ENCODE results near the gene PPFIBP1.
A peak's percentile ranks its signal among the peaks of the same experiment; 100 is the strongest.

PPFIBP1 gene

DNA sequence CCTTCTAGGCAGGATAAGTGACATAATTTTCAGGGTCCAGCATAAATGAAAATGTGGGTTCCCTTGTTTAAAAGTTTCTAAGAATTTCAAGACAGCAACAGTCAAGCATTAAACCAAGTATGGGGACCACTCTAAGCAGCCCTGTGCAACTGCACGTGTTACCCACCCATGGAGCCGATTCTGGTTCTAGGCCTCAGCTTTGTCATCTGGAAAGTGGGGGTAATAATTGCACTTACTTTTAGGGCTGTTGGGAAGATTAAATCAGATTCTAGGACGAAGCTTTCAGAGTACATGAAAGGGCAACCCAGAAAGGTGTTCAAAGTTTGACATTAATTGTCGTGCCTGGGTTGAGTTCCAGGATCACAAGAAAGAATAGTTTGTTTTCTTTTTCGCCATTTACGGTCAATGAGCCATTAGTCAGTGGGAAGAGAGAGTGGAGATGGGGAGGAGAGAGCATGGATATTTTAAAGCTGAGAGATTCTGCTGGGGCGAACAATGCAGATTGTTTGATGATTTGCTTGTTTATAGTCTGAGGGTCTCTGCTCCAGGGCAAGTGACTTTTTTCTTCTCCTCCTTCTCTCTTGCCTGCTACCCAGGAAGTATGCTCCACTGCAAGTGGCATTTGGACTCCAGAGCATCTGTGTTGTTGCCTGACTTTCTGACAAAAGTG, 10.7 kb upstream of the PPFIBP1 start:
- no peak for DNase-seq (ENCODE audit: low read depth)

DNA sequence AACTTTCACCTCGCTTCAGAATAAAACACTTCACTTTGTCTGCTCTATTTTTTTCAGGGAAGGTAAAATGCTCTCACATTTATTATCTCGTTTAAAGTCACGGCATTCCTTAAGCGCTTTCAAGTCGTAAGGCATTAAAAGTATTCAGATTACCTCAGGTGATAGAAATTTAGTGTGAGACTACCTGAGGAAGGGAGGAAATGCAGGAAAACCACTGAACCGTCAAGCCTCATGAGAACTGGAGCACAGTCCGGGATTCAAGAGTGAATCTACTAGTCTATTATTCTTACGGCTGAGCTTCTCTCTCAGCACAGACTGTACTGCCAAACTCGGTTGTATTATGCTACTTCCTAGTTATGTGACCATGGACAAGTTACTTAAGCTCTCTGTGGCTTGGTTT, 8.3 kb upstream of the PPFIBP1 start:
- no peak for DNase-seq (ENCODE audit: low read depth)

DNA sequence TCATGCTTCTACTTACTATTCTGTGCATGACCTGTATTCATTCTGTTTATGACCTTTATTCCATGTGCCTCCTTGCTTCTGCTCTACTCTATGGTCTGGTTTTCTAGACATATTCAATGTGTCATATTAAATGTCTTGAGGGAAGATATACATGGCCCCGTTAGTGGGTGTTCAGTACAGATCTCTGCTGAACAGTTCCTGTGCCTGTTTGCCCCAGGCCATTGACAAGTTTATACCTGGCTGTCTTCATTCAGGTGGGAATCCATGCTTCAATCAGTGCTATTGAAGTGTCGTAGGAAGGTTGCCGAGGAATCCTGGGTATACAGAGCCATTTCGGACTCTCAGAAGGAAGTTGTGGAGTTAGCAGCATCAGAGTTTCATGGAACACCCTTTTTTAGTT, 7.4 kb upstream of the PPFIBP1 start:
- no peak for DNase-seq (ENCODE audit: low read depth)

DNA sequence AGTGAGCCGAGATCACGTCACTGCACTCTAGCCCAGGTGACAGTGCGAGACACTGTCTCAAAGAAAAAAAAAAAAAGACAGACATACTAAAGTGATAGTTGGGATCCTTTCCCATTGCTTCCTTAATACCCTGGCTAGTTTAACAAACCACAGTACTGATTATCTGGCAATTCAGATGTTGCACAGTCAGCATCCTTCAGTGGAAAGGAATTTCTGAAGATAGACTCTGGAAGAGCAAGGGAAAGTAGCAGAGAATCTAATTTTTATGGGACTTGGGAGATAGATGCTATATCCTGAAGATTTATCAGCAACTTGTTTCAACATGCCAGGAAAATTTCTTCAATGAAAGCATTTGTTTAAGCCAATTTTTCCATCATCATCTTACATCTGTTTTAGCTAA, 6.5 kb upstream of the PPFIBP1 start:
- no peak for DNase-seq (ENCODE audit: low read depth)

DNA sequence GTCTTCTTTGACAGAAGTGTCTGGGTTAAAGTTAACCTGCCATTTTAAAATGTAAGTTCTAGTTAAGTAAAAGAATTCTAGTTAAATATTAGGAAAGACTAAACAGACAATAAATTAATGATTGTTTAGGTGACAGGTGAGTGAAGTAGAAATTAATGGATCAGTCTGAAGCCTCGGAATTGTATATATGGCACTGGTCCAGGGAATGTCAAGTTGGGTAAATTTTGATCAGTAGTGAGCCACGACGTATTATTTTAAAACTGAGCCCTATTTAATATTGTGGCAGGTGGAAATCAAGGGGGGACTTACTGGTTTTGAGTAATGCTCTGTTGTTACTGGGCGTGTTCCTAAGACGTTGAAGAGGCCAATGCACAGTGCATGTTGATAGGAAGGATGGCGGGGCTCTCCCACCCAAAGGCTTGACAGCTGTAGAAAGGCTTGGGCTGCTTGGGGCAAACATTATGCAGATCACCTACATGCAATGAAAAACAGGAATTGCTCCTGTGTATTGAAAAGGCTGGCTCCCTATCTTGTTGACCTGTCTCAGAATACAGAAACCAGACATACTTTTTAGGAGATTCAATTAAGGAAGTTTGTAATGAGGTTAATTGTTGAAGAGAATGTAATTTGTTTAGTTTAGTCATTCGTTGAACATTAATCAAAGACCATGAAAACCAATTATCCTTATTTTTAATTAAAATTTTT, 5.9 kb upstream of the PPFIBP1 start:
- no peak for DNase-seq (ENCODE audit: low read depth)

DNA sequence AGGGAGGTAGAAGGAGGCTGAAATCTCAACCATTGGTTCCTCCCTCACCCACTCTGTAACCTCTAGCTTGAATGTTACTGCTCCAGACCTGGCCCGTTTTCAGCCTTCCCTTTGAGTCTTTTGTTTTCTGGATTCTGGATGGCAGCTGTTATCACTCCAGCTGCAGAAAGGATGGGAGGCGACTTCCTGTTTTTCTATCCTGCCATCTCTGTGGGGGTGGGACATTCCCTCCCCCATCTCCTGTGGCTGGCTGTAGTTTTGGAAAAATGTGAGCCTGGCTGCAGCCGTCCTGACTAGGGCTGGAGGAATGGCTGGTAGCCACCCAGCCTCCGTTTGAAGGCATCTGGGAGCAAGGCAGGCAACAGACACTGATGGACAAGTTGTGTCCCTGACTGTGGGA, 2.9 kb upstream of the PPFIBP1 start:
- no peak for DNase-seq (ENCODE audit: low read depth)

DNA sequence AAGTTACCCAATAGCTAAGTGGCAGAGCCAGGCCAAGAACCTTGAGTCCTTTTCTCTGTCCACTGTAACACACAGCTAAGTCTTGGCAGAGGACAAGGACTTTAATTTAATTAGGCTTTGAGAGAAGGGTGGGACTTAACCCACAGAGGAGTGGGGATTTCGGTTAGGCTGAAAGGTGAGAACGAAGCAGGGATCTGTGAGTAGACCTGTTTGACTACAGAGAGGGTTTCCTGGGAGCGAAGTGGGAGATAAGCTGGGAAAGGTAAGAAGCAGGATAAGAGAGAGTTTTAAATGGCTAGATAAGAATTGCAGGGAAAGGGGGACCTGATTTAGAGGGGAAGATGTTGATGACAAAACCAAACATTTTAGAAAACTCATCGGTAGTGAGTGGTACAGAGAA, 2.0 kb upstream of the PPFIBP1 start:
- no peak for DNase-seq (ENCODE audit: low read depth)

DNA sequence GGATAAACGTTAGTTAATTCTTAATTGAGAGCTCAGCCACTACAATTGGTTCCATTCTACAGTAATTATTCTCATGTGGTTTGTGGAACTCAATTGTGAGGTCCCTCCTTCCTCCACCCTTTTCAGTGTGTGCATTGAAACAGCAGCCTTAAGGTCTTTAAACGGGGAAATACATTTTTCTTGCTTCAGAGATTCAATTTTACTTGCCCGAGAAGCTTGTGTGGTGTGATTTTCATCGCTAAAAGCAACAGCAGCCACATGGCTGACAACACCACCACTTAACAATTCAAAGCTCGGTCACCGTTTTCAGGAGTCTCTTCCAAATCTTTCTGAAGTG, 733 bp upstream of the PPFIBP1 start:
- no peak for DNase-seq (ENCODE audit: low read depth)

DNA sequence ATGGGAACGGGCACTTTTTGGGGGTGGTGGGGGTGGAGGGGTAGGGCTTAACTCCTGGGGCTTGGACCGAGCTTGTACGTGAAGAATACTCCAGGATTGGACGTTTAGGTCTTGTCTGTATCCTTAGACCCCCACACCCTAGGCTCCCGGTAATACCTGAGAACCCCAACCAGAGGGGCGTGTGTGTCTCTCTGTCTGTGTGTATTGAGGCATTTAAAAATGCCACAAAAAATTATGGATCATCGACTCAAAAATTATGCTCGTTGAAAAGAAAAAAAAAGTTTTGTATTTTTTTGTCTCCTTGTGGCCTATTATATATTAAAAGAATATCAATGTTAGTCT, 459 bp downstream of the PPFIBP1 start:
- DNase-seq (ENCODE audit: low read depth), result no peak

DNA sequence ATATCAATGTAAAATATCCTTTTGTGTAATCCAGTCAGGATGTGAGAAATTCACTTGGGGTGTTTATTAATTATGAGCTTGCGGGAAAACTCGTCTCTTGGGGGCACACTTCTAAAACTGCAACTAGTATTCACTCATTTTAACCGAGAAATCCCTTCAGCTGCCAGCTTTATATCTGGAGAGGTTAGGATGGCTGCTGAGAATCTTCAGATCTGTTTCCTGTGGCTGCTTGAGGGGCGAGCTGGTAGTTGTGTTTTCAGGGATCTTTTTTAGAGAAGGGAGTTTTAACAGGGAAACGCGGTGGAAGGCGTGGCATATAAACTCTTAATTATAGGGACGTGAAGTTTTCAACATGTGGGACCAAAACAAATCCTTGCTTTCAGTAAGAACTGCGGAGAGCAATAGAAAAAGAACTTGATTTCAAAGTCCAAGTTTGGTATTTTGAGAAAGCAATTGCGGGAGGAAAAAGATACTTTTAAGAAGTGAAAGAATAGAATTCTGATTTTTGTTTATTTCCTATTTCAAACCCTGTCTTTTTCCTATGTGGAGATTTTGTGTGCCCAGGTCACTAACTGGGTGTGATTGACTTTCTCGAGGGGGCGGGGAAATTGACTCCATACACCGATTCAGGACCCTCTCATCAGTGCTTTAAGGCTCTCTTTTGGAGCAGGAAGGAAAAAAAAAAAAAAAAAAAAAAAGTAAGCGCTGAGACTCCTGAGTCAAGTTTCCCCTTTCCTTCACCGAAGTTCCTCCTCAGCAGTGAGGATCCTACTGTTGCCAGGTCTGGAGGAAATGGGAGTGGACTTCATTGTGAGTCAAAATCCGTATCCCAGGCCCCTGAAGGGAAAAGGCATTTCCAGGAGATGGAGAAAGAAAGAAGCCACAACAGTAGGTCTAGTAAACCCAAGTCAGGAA, 1.1 kb downstream of the PPFIBP1 start:
- peak; percentile 92 for DNase-seq (ENCODE audit: low read depth)

DNA sequence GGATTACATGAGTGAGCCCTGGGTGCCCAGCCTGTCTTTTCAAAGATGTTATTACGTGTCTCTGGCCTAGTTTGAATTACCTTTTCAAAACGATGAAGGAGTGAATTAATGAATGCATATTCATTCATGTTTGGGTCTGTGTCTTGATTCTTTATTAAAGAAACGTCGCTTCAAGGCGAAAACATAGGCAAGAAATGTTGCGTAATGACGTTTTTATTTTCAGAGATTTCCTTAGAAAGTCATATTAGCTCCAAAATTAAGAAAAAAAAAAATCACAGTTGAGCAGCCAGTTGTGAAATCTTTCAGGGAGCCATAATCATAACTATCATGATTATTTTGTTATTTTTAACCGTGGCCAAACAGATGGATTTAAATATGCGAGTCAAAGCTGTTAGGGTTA, 3.5 kb downstream of the PPFIBP1 start:
- DNase-seq (ENCODE audit: low read depth), result no peak

DNA sequence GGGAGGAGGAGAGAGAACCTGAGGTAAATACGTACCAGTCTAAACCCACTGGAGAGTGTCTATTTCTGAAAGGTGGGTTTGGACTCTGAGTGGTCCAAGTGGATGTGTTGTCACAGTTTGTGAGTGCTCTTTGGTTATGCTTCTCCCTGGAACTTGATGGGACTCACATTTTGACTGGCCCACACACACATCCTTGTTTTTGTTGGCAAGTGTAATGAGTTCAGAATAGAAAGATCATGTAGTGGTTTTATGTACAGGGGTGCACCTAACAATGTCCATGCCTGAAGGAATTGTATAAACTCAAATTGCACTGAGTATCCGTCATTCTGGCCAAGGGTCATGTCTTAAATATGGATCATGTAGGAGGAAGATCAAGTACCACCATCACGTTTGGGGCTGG, 4.8 kb downstream of the PPFIBP1 start:
- DNase-seq (ENCODE audit: low read depth), result no peak

DNA sequence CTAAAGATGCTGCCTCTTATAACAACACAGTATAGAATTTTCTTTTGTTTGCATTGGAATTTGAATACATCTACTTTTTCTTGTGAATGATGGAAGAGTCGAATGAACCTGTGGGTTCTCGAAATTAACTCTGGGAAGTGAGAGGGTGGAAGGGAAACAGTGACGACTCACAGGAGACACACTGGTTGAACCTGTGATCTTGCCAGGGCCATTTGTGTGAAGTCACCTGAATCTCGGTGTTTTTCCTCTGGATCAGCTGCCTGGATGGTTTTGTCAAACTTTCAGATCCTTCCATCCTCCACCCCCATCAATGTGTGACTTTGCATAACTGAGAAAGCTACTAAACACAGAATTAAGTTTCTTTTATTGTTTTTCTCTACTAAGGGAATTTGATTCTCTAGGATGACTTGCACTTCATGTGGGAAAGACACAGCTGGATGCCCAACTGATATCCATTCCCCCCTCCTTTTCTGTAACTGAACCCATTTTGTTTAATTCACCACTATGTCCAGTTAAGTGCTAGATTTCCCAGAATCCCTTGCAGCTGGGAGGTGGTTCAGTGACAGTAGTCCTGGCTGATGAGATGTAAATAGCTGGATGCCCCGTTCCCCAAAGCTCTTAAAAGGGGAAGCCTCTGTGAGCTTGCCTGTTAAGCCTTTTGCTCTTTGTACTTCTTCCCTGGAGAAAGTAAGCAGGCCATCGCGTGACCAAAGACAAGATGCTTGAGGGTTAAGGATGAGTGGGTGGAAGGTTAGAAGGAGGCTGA, 6.3 kb downstream of the PPFIBP1 start:
- DNase-seq (ENCODE audit: low read depth), result no peak

DNA sequence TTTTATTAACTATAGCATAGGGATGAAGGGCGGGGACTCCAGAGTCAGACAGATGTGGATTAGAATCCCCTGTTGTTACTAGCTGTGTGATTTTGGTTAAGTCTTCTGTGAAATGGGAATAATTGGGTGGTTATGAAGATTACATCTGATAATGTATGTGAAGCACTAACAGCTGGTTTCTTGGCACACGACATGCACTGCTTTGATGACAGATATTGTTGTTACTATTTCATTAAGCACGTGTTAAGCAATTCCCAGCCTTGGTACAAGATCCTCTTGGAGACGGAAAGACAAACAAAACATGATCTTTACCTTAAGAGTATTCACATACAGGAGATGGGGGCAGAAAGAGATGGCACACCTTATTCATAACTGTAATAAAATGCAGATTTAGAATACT, 7.9 kb downstream of the PPFIBP1 start:
- no peak for DNase-seq (ENCODE audit: low read depth)

DNA sequence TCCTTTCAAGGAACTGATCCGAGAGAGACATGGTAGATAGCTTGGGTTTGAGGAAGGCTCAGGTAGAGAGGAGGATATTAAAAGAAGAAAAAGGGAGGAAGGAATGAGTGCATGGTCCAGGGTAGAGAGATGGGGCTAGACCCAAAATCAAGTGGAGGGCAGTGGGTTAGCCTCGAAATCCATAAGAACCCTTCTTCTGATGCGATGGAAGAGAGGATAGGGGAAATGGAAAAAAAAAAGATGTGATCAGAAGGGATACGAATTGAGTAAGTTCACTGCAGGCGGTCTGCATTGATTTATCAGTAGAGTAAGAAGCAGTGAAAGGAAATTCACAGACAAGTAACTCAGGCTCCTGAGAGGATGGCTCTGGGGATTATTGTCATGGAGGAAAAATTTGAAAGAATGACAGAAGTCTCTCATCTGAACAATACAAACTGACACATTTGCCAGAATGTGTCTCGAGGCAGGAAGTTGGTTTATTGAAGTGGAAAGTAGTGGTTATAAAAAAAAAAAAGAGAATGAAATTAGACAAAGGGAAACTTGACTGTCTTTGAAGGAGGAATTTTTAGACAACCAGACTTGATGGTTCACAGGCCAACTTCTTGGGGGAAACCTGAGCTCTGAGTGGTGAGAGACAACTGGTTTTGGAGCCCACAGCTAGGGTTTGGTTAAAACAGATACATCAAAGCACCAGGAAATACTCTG, 10.2 kb downstream of the PPFIBP1 start:
- DNase-seq (ENCODE audit: low read depth), result no peak

DNA sequence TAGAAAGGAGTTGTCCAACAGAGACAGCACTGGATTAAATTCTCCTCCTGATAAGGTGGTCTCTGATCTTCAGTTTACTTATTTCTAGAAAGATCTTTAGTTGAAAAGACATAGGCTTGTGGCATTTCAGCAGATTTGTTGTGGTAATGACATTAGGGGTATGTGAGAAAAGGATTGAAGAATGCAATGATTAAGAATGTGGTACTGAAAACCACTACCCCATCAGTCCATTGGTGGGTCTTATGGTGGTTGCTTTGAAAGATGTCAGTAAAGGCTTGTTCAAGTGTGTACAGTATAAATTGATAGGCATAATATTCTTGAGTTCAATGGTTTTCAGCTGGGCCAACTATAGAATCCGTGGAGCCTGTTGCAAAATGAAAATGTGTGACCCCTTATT, 10.8 kb downstream of the PPFIBP1 start:
- DNase-seq (ENCODE audit: low read depth), result no peak

DNA sequence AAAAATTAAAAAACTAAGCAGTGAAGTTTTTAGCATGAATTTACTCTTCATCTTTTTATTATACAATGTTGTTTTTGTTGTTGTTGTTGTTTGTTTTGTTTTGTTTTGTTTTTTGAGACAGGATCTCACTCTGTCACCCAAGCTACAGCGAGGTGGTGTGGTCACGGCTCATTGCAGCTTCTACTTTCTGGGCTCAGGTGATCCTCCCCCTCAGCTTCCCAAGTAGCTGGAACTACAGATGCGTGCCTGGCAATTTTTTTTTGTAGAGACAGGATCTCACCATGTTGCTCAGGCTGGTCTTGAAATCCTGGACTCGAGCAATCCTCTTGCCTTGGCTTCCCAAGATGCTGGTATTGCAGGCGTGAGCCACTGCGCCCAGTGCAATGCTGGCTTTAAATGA, 11.3 kb downstream of the PPFIBP1 start:
- no peak for DNase-seq (ENCODE audit: low read depth)

DNA sequence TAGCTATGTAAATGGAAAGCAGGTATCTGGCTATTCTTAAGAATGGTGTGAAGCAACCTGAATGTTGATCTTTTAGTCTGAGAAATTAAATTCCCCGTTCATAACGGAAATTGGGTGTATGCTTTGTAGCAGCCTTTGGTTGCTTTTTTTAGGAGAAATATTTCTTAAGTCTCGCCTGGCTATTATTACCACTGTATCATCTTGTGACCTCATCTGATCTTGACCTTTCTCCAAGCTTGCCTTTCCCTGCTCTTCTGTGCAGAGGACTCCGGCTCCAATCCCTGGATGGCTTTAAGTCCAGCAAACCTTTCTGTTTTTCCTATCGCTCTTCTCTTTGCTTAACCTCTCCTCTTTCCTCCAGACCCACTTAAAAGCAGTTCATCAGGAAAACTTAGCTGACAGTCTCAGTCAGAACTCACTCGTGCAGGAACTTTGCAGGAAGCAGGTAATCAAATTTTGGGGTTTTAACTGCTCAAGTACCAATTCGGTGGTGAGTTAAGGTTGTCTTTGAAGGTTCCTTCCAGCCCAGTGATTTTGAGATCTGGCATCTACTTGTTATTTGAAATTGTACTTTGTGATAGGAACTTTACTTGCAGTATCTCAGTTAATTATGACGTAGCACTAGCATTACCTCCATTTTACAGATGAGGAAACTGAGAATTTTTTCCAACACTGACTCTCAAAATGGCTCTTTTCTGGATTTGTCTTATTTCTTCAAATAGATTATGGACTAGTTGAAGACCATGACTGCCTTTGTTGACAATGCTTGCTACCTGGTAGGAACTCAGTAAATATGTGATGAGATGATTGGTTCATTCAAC, 14.1 kb downstream of the PPFIBP1 start:
- no peak for DNase-seq (ENCODE audit: low read depth)

DNA sequence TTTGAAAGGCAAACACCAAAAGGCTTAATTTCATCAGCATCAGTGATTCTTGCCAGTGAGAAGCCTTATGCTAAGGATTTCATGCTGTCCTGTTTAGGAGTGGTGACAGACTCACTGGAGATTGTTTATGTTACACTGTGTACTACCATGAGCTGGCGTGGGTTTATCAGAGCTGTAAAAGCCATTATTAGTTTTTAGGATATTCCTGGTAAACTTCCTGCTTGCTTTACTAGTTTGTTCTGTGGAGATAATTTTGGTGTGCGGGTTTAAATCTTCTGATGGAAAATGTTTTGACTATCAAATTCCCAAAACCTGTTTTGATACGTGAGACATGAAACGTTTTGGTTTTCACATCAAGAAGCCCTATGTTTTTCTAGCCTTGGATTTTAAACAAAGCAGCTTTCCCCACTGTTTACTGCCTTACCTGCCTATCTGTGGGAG, 15.2 kb downstream of the PPFIBP1 start:
- DNase-seq (ENCODE audit: low read depth), result peak; percentile 74

DNA sequence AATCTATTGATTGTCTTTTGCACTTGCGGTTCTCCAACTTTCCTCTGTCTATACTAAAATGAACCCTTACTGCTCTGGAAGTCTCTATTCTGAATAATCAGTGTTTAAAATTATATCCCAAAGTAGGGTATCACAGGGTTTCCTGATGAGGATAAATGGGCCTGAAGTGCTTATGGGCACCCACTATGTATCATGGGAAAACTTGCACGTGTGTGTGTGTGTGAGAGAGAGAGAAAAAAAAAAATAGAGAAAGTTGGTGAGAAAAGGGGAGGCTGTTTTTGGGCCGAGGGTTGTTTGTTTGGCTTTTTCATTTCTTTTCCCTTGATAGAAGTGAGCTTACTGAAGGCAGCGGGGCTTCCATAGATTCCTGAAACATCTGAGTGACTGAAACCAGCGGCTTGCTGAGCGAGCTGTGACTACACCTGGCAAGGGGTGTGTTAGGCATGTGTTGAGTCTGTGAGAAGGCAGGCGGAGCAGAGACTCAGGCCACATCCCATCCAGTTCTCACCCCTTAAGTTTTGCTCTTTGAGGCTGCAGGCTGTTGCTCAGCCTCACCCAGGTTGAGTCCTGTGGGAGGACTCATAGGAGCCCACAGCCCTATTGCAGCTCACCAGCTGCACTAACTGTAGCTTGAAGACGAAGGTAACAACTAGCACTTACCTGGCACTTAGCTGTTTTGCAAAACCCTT, 17.2 kb downstream of the PPFIBP1 start:
- no peak for DNase-seq (ENCODE audit: low read depth)

Measured in ELR (cell line).